Measurements from ENCODE around the gene TSR3.

Gene TSR3

DNA sequence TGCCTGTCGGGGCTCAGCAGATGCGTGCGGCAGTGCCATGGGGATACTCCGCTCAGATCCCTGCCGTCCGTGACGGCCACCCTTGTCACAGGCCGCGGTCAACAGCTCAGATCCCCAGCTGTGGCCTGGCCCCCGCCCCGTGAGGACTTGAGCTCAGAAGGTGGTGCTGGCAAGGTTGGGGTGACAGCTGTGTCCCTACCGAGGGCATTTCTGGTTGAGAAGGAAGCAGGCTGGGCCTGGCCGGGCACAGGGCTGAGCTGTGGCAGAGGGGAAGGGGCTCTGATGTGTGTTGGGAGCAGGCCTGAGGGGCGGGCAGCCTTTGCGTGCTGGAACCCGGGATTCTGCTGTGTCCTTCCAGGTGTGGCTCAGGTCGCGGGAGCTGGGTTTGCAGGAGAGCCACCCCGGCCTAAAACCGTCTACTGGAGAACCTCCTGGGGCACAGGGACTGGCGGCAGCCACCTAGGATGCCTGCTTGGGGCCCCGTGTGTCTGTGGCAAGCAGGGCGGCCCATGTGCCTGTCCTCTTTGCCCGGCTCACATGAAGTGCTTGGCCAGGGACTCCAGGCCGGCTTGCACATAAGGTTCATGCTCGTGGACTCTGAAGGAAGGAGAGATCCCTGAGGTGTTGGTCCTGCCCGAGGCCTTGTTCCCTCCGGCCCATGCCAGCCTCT lies 37.1 kb downstream of the TSR3 start:
- no peak for ATAC-seq
- TF ChIP-seq TCF4 (CRISPR knock-in tag; IDR thresholded peaks at IDR 0.05; ENCODE audit: borderline replicate concordance) (no peak), ISL1 (CRISPR knock-in tag; IDR thresholded peaks at IDR 0.05) (no peak)
- TF ChIP-seq, protein P1, sequence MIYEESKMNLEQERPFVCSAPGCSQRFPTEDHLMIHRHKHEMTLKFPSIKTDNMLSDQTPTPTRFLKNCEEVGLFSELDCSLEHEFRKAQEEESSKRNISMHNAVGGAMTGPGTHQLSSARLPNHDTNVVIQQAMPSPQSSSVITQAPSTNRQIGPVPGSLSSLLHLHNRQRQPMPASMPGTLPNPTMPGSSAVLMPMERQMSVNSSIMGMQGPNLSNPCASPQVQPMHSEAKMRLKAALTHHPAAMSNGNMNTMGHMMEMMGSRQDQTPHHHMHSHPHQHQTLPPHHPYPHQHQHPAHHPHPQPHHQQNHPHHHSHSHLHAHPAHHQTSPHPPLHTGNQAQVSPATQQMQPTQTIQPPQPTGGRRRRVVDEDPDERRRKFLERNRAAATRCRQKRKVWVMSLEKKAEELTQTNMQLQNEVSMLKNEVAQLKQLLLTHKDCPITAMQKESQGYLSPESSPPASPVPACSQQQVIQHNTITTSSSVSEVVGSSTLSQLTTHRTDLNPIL (CRISPR knock-in tag; IDR thresholded peaks at IDR 0.05; ENCODE audit: low read depth): no peak

DNA sequence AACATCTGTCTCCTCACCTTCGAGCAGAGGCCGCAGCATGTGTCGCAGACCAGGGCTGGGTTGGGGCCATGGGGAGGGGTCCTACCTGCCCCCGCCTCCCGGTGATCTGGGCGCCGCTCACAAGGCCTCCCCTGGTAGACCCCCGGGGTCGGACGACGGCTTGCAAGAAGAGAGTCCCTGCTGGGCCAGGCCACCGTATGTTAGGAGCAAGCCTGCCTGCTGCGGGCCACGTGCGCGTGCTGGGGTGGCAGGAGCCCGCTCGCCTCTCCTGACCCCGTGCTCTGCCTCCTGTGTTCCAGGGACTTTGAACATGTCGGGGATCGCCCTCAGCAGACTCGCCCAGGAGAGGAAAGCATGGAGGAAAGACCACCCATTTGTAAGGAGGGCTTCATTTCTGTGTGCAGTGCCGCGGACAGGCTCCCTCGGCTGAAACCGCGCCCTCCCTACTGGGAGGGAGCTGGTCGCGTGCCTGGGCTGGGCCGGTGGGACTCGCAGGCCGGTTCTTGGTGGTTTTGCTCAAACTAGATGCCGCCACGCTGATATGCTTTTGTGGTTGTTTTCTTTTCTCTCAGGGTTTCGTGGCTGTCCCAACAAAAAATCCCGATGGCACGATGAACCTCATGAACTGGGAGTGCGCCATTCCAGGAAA lies 37.8 kb downstream of the TSR3 start:
- TF ChIP-seq, protein P2, sequence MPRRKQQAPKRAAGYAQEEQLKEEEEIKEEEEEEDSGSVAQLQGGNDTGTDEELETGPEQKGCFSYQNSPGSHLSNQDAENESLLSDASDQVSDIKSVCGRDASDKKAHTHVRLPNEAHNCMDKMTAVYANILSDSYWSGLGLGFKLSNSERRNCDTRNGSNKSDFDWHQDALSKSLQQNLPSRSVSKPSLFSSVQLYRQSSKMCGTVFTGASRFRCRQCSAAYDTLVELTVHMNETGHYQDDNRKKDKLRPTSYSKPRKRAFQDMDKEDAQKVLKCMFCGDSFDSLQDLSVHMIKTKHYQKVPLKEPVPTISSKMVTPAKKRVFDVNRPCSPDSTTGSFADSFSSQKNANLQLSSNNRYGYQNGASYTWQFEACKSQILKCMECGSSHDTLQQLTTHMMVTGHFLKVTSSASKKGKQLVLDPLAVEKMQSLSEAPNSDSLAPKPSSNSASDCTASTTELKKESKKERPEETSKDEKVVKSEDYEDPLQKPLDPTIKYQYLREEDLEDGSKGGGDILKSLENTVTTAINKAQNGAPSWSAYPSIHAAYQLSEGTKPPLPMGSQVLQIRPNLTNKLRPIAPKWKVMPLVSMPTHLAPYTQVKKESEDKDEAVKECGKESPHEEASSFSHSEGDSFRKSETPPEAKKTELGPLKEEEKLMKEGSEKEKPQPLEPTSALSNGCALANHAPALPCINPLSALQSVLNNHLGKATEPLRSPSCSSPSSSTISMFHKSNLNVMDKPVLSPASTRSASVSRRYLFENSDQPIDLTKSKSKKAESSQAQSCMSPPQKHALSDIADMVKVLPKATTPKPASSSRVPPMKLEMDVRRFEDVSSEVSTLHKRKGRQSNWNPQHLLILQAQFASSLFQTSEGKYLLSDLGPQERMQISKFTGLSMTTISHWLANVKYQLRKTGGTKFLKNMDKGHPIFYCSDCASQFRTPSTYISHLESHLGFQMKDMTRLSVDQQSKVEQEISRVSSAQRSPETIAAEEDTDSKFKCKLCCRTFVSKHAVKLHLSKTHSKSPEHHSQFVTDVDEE (CRISPR knock-in tag; IDR thresholded peaks at IDR 0.05): no peak
- no peak for TF ChIP-seq TCF4 (CRISPR knock-in tag; IDR thresholded peaks at IDR 0.05; ENCODE audit: borderline replicate concordance)
- TF ChIP-seq, protein P3, sequence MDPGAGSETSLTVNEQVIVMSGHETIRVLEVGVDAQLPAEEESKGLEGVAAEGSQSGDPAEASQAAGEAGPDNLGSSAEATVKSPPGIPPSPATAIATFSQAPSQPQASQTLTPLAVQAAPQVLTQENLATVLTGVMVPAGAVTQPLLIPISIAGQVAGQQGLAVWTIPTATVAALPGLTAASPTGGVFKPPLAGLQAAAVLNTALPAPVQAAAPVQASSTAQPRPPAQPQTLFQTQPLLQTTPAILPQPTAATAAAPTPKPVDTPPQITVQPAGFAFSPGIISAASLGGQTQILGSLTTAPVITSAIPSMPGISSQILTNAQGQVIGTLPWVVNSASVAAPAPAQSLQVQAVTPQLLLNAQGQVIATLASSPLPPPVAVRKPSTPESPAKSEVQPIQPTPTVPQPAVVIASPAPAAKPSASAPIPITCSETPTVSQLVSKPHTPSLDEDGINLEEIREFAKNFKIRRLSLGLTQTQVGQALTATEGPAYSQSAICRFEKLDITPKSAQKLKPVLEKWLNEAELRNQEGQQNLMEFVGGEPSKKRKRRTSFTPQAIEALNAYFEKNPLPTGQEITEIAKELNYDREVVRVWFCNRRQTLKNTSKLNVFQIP (CRISPR knock-in tag; IDR thresholded peaks at IDR 0.05; ENCODE audit: borderline replicate concordance, low read depth): no peak
- no peak for TF ChIP-seq TOX (CRISPR knock-in tag; IDR thresholded peaks at IDR 0.05; ENCODE audit: borderline replicate concordance)
- TF ChIP-seq ZNF8 (CRISPR knock-in tag; IDR thresholded peaks at IDR 0.05): no peak
- TF ChIP-seq BACH2 (CRISPR knock-in tag; IDR thresholded peaks at IDR 0.05; ENCODE audit: borderline replicate concordance): no peak
- TF ChIP-seq ZFP30 (CRISPR knock-in tag; IDR thresholded peaks at IDR 0.05): no peak
- no peak for ATAC-seq

DNA sequence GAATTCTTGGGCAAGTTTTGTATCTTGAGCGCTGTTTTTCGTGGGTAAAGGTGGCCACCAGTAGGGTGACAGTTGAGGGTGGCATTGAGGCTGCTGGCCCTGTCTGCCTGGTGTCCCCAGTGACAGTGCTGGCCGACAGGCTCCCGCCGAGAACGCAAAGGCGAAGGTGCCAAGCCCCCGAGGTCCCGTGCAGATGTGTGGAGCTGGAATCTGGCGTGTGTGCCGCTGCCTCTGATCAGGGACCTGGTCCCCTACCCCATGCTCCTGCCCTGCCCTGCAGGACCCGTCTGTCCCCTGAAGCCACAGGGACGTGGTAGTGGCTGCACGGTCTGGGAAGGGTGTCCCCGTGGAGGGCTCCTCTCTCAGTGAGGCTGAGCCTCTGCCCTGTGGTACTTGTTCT lies 38.8 kb downstream of the TSR3 start:
- ATAC-seq: no peak

More for the DNA sequence above, 38.8 kb downstream of the TSR3 start:
- TF ChIP-seq, protein P4, sequence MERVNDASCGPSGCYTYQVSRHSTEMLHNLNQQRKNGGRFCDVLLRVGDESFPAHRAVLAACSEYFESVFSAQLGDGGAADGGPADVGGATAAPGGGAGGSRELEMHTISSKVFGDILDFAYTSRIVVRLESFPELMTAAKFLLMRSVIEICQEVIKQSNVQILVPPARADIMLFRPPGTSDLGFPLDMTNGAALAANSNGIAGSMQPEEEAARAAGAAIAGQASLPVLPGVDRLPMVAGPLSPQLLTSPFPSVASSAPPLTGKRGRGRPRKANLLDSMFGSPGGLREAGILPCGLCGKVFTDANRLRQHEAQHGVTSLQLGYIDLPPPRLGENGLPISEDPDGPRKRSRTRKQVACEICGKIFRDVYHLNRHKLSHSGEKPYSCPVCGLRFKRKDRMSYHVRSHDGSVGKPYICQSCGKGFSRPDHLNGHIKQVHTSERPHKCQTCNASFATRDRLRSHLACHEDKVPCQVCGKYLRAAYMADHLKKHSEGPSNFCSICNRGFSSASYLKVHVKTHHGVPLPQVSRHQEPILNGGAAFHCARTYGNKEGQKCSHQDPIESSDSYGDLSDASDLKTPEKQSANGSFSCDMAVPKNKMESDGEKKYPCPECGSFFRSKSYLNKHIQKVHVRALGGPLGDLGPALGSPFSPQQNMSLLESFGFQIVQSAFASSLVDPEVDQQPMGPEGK (CRISPR knock-in tag; IDR thresholded peaks at IDR 0.05; ENCODE audit: borderline replicate concordance): no peak
- TF ChIP-seq ARNTL (CRISPR knock-in tag; IDR thresholded peaks at IDR 0.05; ENCODE audit: borderline replicate concordance, low read depth) (no peak), TCF4 (CRISPR knock-in tag; IDR thresholded peaks at IDR 0.05; ENCODE audit: borderline replicate concordance) (no peak), GLIS3 (CRISPR knock-in tag; IDR thresholded peaks at IDR 0.05) (no peak), SNAI2 (CRISPR knock-in tag; IDR thresholded peaks at IDR 0.05) (no peak), ISL1 (CRISPR knock-in tag; IDR thresholded peaks at IDR 0.05) (no peak), PPARA (CRISPR knock-in tag; IDR thresholded peaks at IDR 0.05; ENCODE audit: borderline replicate concordance) (no peak), TOX (CRISPR knock-in tag; IDR thresholded peaks at IDR 0.05; ENCODE audit: borderline replicate concordance) (no peak), ZNF565 (CRISPR knock-in tag; conservative IDR thresholded peaks at IDR 0.05; ENCODE audit: low read depth) (no peak), ZNF70 (CRISPR knock-in tag; IDR thresholded peaks at IDR 0.05) (no peak), OSR1 (CRISPR knock-in tag; IDR thresholded peaks at IDR 0.05) (no peak), RARB (CRISPR knock-in tag; IDR thresholded peaks at IDR 0.05) (no peak), ESRRG (CRISPR knock-in tag; IDR thresholded peaks at IDR 0.05) (no peak), CSDC2 (CRISPR knock-in tag; IDR thresholded peaks at IDR 0.05) (no peak)
- TF ChIP-seq, protein P5, sequence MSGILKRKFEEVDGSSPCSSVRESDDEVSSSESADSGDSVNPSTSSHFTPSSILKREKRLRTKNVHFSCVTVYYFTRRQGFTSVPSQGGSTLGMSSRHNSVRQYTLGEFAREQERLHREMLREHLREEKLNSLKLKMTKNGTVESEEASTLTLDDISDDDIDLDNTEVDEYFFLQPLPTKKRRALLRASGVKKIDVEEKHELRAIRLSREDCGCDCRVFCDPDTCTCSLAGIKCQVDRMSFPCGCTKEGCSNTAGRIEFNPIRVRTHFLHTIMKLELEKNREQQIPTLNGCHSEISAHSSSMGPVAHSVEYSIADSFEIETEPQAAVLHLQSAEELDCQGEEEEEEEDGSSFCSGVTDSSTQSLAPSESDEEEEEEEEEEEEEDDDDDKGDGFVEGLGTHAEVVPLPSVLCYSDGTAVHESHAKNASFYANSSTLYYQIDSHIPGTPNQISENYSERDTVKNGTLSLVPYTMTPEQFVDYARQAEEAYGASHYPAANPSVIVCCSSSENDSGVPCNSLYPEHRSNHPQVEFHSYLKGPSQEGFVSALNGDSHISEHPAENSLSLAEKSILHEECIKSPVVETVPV (CRISPR knock-in tag; IDR thresholded peaks at IDR 0.05): no peak
- TF ChIP-seq, protein P1 (CRISPR knock-in tag; IDR thresholded peaks at IDR 0.05; ENCODE audit: low read depth): no peak
